ENCODE measurements around the gene NKAIN1.

- TF ChIP-seq EZH2 (IDR thresholded peaks at IDR 0.05) (no peak), POLR2A (IDR thresholded peaks at IDR 0.05; ENCODE audit: borderline replicate concordance, extremely low read depth, insufficient read depth, insufficient read length) (no peak), POLR2AphosphoS5 (IDR thresholded peaks at IDR 0.05; ENCODE audit: low read depth, low read length) (no peak)
These were observed 7.9 kb downstream of the NKAIN1 start for GRCh38 chr1:31231802-31232201.
